Cardiac muscle cell (in vitro differentiated cells and primary cell): ENCODE measurements around the gene KCNN4. TPM values are rescaled to one million over a fixed set of nuclear protein-coding genes. Genes with fewer than 3 reads are reported as not detected.
"Not testable (repeated sequence)": the region's sequence is repeated elsewhere in the genome, so short reads cannot be mapped to it uniquely, and the experiment has no call there.

ENCODE experiments used
- DNase-seq, 2 donors: peaks; one replicate each; pipeline versions ENCODE4 v3.0.0 to v3.0.0-alpha.2; 2010 to 2017; ENCODE audit warnings: low read depth in 1 of 2, low spot score in 1 of 2
- H3K27ac ChIP-seq: fragments of 200-600 bp; sonication (generic); 2 replicates; pipeline ENCODE4 v1.5.1; 2016
- H3K27me3 ChIP-seq: fragments of 200-600 bp; sonication (generic); 2 replicates; pipeline ENCODE4 v1.6.0; 2016; ENCODE audit warnings: control low read depth
- H3K36me3 ChIP-seq: fragments of 200-600 bp; sonication (generic); 2 replicates; pipeline ENCODE4 v1.5.1; 2016; ENCODE audit warnings: control low read depth
- H3K4me1 ChIP-seq: fragments of 200-600 bp; sonication (generic); 2 replicates; pipeline ENCODE4 v1.8.1; 2017; ENCODE audit warnings: low read depth, mild to moderate bottlenecking, mixed run types
- H3K4me3 ChIP-seq: fragments of 200-600 bp; sonication (generic); 2 replicates; pipeline ENCODE4 v1.5.1; 2016; ENCODE audit warnings: mild to moderate bottlenecking
- H3K9me3 ChIP-seq: fragments of 200-600 bp; sonication (generic); 2 replicates; pipeline ENCODE4 v1.5.1; 2017; ENCODE audit warnings: low read depth, mild to moderate bottlenecking, control low read depth
- CTCF ChIP-seq: IDR thresholded peaks from 2 replicates; pipeline ENCODE4 v1.5.1; 2012; ENCODE audit warnings: low read depth, mild to moderate bottlenecking, low read length
- polyA plus RNA-seq: library from polyadenylated mRNA; unstranded; fragments of >200 nt; fragmentation: Nextera tagmentation; extraction: Ambion mirVana; gene quantifications from 2 replicates; pipeline ENCODE4 v1.2.1, GENCODE V29; 2016
- total RNA-seq: library from RNA; depleted of rRNA; stranded (reverse); fragments of >200 nt; gene quantifications from 2 replicates; pipeline ENCODE4 v1.2.3, GENCODE V29; 2016

Gene KCNN4
- total and polyA plus RNA-seq, 2 experiments from 2014 or later: 1.5 TPM; not detected in 1

- Histone ChIP-seq H3K36me3 (no peaks in the 10 kb centered on the region), H3K4me3 (no peak overlapping the region), H3K9me3 (no peaks in the 10 kb centered on the region), H3K4me1 (peaks cover 4% of the 10 kb centered on the region), H3K27ac (no peak overlapping the region), H3K27me3 (peaks cover 38% of the 10 kb centered on the region)
- TF ChIP-seq CTCF: no peak
- no peak for DNase-seq
These were observed 1.5 kb downstream of the KCNN4 start for GRCh38 chr19:43779147-43779819.

GRCh38 chr19:43778651-43779050 is 2.1 kb downstream of the KCNN4 start:
- Histone ChIP-seq H3K36me3 (no peaks in the 10 kb centered on the region), H3K4me3 (no peak overlapping the region), H3K9me3 (no peaks in the 10 kb centered on the region), H3K27ac (no peak overlapping the region), H3K4me1 (peaks cover 4% of the 10 kb centered on the region), H3K27me3 (peaks cover 44% of the 10 kb centered on the region)
- no peak for DNase-seq
- no peak for TF ChIP-seq CTCF

- DNase-seq: no peak
- no peak for TF ChIP-seq CTCF
- Histone ChIP-seq H3K27me3 (peaks cover 58% of the 10 kb centered on the region), H3K9me3 (no peaks in the 10 kb centered on the region), H3K27ac (no peak overlapping the region), H3K4me1 (peaks cover 4% of the 10 kb centered on the region), H3K36me3 (no peaks in the 10 kb centered on the region), H3K4me3 (no peak overlapping the region)
These were observed 3.5 kb downstream of the KCNN4 start for GRCh38 chr19:43777163-43777695.

- no peak for TF ChIP-seq CTCF
- DNase-seq: no peak
- H3K27ac ChIP-seq: no peak overlapping the region
- peaks cover 65% of the 10 kb centered on the region for H3K27me3 ChIP-seq
- no peaks in the 10 kb centered on the region for H3K9me3 ChIP-seq
- H3K36me3 ChIP-seq: no peaks in the 10 kb centered on the region
- H3K4me1 ChIP-seq: peaks cover 4% of the 10 kb centered on the region
- H3K4me3 ChIP-seq: no peak overlapping the region
These were observed 4.5 kb downstream of the KCNN4 start for GRCh38 chr19:43776286-43776685.

GRCh38 chr19:43775299-43775890 is 5.4 kb downstream of the KCNN4 start:
- DNase-seq: no peak
- no peaks in the 10 kb centered on the region for H3K36me3 ChIP-seq
- H3K27ac ChIP-seq: no peak overlapping the region
- TF ChIP-seq CTCF: no peak
- no peaks in the 10 kb centered on the region for H3K9me3 ChIP-seq
- H3K4me3 ChIP-seq: no peak overlapping the region
- peaks cover 4% of the 10 kb centered on the region for H3K4me1 ChIP-seq
- H3K27me3 ChIP-seq: peaks cover 74% of the 10 kb centered on the region

GRCh38 chr19:43774940-43775258 is 5.9 kb downstream of the KCNN4 start:
- Histone ChIP-seq H3K4me3 (peak overlapping the region; percentile 6), H3K27me3 (peaks cover 79% of the 10 kb centered on the region)
- peak in 1 of 2 donors; percentile 47 for DNase-seq
- H3K9me3 ChIP-seq, H3K36me3 ChIP-seq, H3K27ac ChIP-seq, H3K4me1 ChIP-seq: not testable (repeated sequence)
